Measurements from ENCODE around the gene DENND4C.

Gene DENND4C

GRCh38 chr9:19290103-19290502 is 59.6 kb downstream of the DENND4C start:
- no peak for TF ChIP-seq REST (IDR thresholded peaks at IDR 0.05; ENCODE audit: insufficient read depth in 1 of 2, low read depth in 2 of 2, low read length in 2 of 2)
- no peak for TF ChIP-seq TAF1 (IDR thresholded peaks at IDR 0.05; ENCODE audit: borderline replicate concordance, insufficient read depth, low read length)
- no peak for TF ChIP-seq FOXP2 (optimal IDR thresholded peaks at IDR 0.05; ENCODE audit: borderline replicate concordance, extremely low read depth, extremely low read length, insufficient read depth)
- TF ChIP-seq SIN3A (IDR thresholded peaks at IDR 0.05; ENCODE audit: borderline replicate concordance, insufficient read depth, low read length), result no peak
- TF ChIP-seq POLR2AphosphoS5 (IDR thresholded peaks at IDR 0.05; ENCODE audit: low read depth, low read length), result no peak

- TF ChIP-seq FOXP2 (optimal IDR thresholded peaks at IDR 0.05; ENCODE audit: borderline replicate concordance, extremely low read depth, extremely low read length, insufficient read depth) (no peak), POLR2AphosphoS5 (IDR thresholded peaks at IDR 0.05; ENCODE audit: low read depth, low read length) (no peak), SIN3A (IDR thresholded peaks at IDR 0.05; ENCODE audit: borderline replicate concordance, insufficient read depth, low read length) (no peak), TAF1 (IDR thresholded peaks at IDR 0.05; ENCODE audit: borderline replicate concordance, insufficient read depth, low read length) (no peak), REST (IDR thresholded peaks at IDR 0.05; ENCODE audit: insufficient read depth in 1 of 2, low read depth in 2 of 2, low read length in 2 of 2) (no peak)
Measured at GRCh38 chr9:19294219-19294618, 63.7 kb downstream of the DENND4C start.

GRCh38 chr9:19298436-19299000 is 68.0 kb downstream of the DENND4C start:
- TF ChIP-seq TAF1 (IDR thresholded peaks at IDR 0.05; ENCODE audit: borderline replicate concordance, insufficient read depth, low read length), result no peak
- no peak for TF ChIP-seq REST (IDR thresholded peaks at IDR 0.05; ENCODE audit: insufficient read depth in 1 of 2, low read depth in 2 of 2, low read length in 2 of 2)

GRCh38 chr9:19303216-19303615 is 72.7 kb downstream of the DENND4C start:
- TF ChIP-seq REST (IDR thresholded peaks at IDR 0.05; ENCODE audit: insufficient read depth in 1 of 2, low read depth in 2 of 2, low read length in 2 of 2) (no peak), SIN3A (IDR thresholded peaks at IDR 0.05; ENCODE audit: borderline replicate concordance, insufficient read depth, low read length) (no peak), TAF1 (IDR thresholded peaks at IDR 0.05; ENCODE audit: borderline replicate concordance, insufficient read depth, low read length) (no peak), POLR2AphosphoS5 (IDR thresholded peaks at IDR 0.05; ENCODE audit: low read depth, low read length) (no peak), FOXP2 (optimal IDR thresholded peaks at IDR 0.05; ENCODE audit: borderline replicate concordance, extremely low read depth, extremely low read length, insufficient read depth) (no peak)

GRCh38 chr9:19306568-19306967 is 76.1 kb downstream of the DENND4C start:
- TF ChIP-seq FOXP2 (optimal IDR thresholded peaks at IDR 0.05; ENCODE audit: borderline replicate concordance, extremely low read depth, extremely low read length, insufficient read depth), result no peak
- TF ChIP-seq POLR2AphosphoS5 (IDR thresholded peaks at IDR 0.05; ENCODE audit: low read depth, low read length), result no peak
- TF ChIP-seq SIN3A (IDR thresholded peaks at IDR 0.05; ENCODE audit: borderline replicate concordance, insufficient read depth, low read length), result no peak
- no peak for TF ChIP-seq TAF1 (IDR thresholded peaks at IDR 0.05; ENCODE audit: borderline replicate concordance, insufficient read depth, low read length)
- TF ChIP-seq REST (IDR thresholded peaks at IDR 0.05; ENCODE audit: insufficient read depth in 1 of 2, low read depth in 2 of 2, low read length in 2 of 2), result no peak

All from PFSK-1 (cell line).